ENCODE measurements around the gene RCSD1.

RCSD1 gene

GRCh38 chr1:167668108-167668507 is 38.1 kb downstream of the RCSD1 start:
- no peak overlapping the region for H4K91ac ChIP-seq (ENCODE audit: low read length)
- no peak overlapping the region for H4K8ac ChIP-seq (ENCODE audit: low read length)
- H2BK120ac ChIP-seq (ENCODE audit: low read depth, low read length): no peak overlapping the region
- H3K14ac ChIP-seq (ENCODE audit: low read length in 2 of 2): no peak overlapping the region
- H3K27ac ChIP-seq (ENCODE audit: low read length, poor library complexity, severe bottlenecking): no peak overlapping the region
- H2BK15ac ChIP-seq (ENCODE audit: low read depth, poor library complexity, severe bottlenecking): no peak overlapping the region
- H3K4me1 ChIP-seq (ENCODE audit: control insufficient read depth, insufficient read depth, low read depth, low read length): peaks cover 9% of the 10 kb centered on the region
- H3K4me3 ChIP-seq (ENCODE audit: insufficient read depth in 1 of 2, low read depth in 1 of 2, low read length in 2 of 2): no peak overlapping the region
- H3K4me2 ChIP-seq (ENCODE audit: low read length, poor library complexity, severe bottlenecking): no peak overlapping the region
- H2BK12ac ChIP-seq (ENCODE audit: low read length in 2 of 2): no peak overlapping the region
- H3K9ac ChIP-seq (ENCODE audit: low read length): no peak overlapping the region
- no peaks in the 10 kb centered on the region for H3K27me3 ChIP-seq (ENCODE audit: control insufficient read depth in 1 of 2, insufficient read depth in 1 of 2, low read length in 2 of 2)
- H2AK5ac ChIP-seq (ENCODE audit: low read length, severe bottlenecking): no peak overlapping the region
- H2AFZ ChIP-seq (ENCODE audit: low read depth, low read length): no peak overlapping the region
- no peaks in the 10 kb centered on the region for H3K9me3 ChIP-seq (ENCODE audit: control insufficient read depth, low read length)
- H3K23ac ChIP-seq (ENCODE audit: low read length in 2 of 2): no peak overlapping the region
- DNase-seq: no peak
- H3K18ac ChIP-seq (ENCODE audit: low read depth in 1 of 2, low read length in 2 of 2): no peak overlapping the region
- 97% methylated on average over 6 of the region's 6 CpGs for whole genome bisulfite sequencing
- H3K36me3 ChIP-seq (ENCODE audit: control insufficient read depth in 1 of 2, insufficient read depth in 2 of 2, low read depth in 1 of 2, low read length in 2 of 2): no peaks in the 10 kb centered on the region
- no peaks in the 10 kb centered on the region for H3K79me1 ChIP-seq (replicated peaks; ENCODE audit: low read length, poor library complexity, severe bottlenecking)
- no peak overlapping the region for H2BK5ac ChIP-seq (ENCODE audit: low read depth, low read length, poor library complexity, severe bottlenecking)
- H3K4ac ChIP-seq (ENCODE audit: low read depth in 1 of 2, low read length in 2 of 2): no peak overlapping the region

GRCh38 chr1:167669209-167670124 is 39.4 kb downstream of the RCSD1 start:
- Histone ChIP-seq H2AK5ac (ENCODE audit: low read length, severe bottlenecking) (no peak overlapping the region), H3K4ac (ENCODE audit: low read depth in 1 of 2, low read length in 2 of 2) (no peak overlapping the region), H3K79me1 (replicated peaks; ENCODE audit: low read length, poor library complexity, severe bottlenecking) (no peaks in the 10 kb centered on the region), H3K9me3 (ENCODE audit: control insufficient read depth, low read length) (no peaks in the 10 kb centered on the region), H3K14ac (ENCODE audit: low read length in 2 of 2) (no peak overlapping the region), H3K27me3 (ENCODE audit: control insufficient read depth in 1 of 2, insufficient read depth in 1 of 2, low read length in 2 of 2) (no peaks in the 10 kb centered on the region), H4K8ac (ENCODE audit: low read length) (no peak overlapping the region), H3K18ac (ENCODE audit: low read depth in 1 of 2, low read length in 2 of 2) (no peak overlapping the region), H2BK15ac (ENCODE audit: low read depth, poor library complexity, severe bottlenecking) (no peak overlapping the region), H3K9ac (ENCODE audit: low read length) (no peak overlapping the region), H3K23ac (ENCODE audit: low read length in 2 of 2) (peak overlapping the region in 1 of 2 experiments; percentile 9), H4K91ac (ENCODE audit: low read length) (no peak overlapping the region), H2BK5ac (ENCODE audit: low read depth, low read length, poor library complexity, severe bottlenecking) (no peak overlapping the region), H2AFZ (ENCODE audit: low read depth, low read length) (no peak overlapping the region), H2BK120ac (ENCODE audit: low read depth, low read length) (no peak overlapping the region), H3K4me3 (ENCODE audit: insufficient read depth in 1 of 2, low read depth in 1 of 2, low read length in 2 of 2) (no peak overlapping the region), H3K36me3 (ENCODE audit: control insufficient read depth in 1 of 2, insufficient read depth in 2 of 2, low read depth in 1 of 2, low read length in 2 of 2) (no peaks in the 10 kb centered on the region), H3K4me1 (ENCODE audit: control insufficient read depth, insufficient read depth, low read depth, low read length) (peaks cover 1% of the 10 kb centered on the region), H2BK12ac (ENCODE audit: low read length in 2 of 2) (no peak overlapping the region), H3K27ac (ENCODE audit: low read length, poor library complexity, severe bottlenecking) (no peak overlapping the region), H3K4me2 (ENCODE audit: low read length, poor library complexity, severe bottlenecking) (no peak overlapping the region)
- 69% methylated on average over 6 of the region's 6 CpGs for WGBS
- DNase-seq: no peak

GRCh38 chr1:167670563-167670962 is 40.5 kb downstream of the RCSD1 start:
- Histone ChIP-seq H2BK12ac (ENCODE audit: low read length in 2 of 2) (no peak overlapping the region), H3K23ac (ENCODE audit: low read length in 2 of 2) (no peak overlapping the region), H3K4ac (ENCODE audit: low read depth in 1 of 2, low read length in 2 of 2) (no peak overlapping the region), H3K4me3 (ENCODE audit: insufficient read depth in 1 of 2, low read depth in 1 of 2, low read length in 2 of 2) (no peak overlapping the region), H3K9ac (ENCODE audit: low read length) (no peak overlapping the region), H2BK15ac (ENCODE audit: low read depth, poor library complexity, severe bottlenecking) (no peak overlapping the region), H3K9me3 (ENCODE audit: control insufficient read depth, low read length) (no peaks in the 10 kb centered on the region), H2BK5ac (ENCODE audit: low read depth, low read length, poor library complexity, severe bottlenecking) (no peak overlapping the region), H3K27me3 (ENCODE audit: control insufficient read depth in 1 of 2, insufficient read depth in 1 of 2, low read length in 2 of 2) (no peaks in the 10 kb centered on the region), H3K4me1 (ENCODE audit: control insufficient read depth, insufficient read depth, low read depth, low read length) (peaks cover 1% of the 10 kb centered on the region), H2AFZ (ENCODE audit: low read depth, low read length) (no peak overlapping the region), H3K4me2 (ENCODE audit: low read length, poor library complexity, severe bottlenecking) (no peak overlapping the region), H3K18ac (ENCODE audit: low read depth in 1 of 2, low read length in 2 of 2) (no peak overlapping the region), H3K27ac (ENCODE audit: low read length, poor library complexity, severe bottlenecking) (no peak overlapping the region), H2BK120ac (ENCODE audit: low read depth, low read length) (no peak overlapping the region), H3K79me1 (replicated peaks; ENCODE audit: low read length, poor library complexity, severe bottlenecking) (no peaks in the 10 kb centered on the region), H4K8ac (ENCODE audit: low read length) (no peak overlapping the region), H2AK5ac (ENCODE audit: low read length, severe bottlenecking) (no peak overlapping the region), H3K36me3 (ENCODE audit: control insufficient read depth in 1 of 2, insufficient read depth in 2 of 2, low read depth in 1 of 2, low read length in 2 of 2) (no peaks in the 10 kb centered on the region), H4K91ac (ENCODE audit: low read length) (no peak overlapping the region), H3K14ac (ENCODE audit: low read length in 2 of 2) (no peak overlapping the region)
- no peak for DNase-seq
- 96% methylated on average over 2 of the region's 2 CpGs for WGBS

- peaks cover 1% of the 10 kb centered on the region for H3K4me1 ChIP-seq (ENCODE audit: control insufficient read depth, insufficient read depth, low read depth, low read length)
- H3K18ac ChIP-seq (ENCODE audit: low read depth in 1 of 2, low read length in 2 of 2): no peak overlapping the region
- no peak overlapping the region for H3K27ac ChIP-seq (ENCODE audit: low read length, poor library complexity, severe bottlenecking)
- H2BK15ac ChIP-seq (ENCODE audit: low read depth, poor library complexity, severe bottlenecking): no peak overlapping the region
- 74% methylated on average over 5 of the region's 5 CpGs for WGBS
- no peaks in the 10 kb centered on the region for H3K79me1 ChIP-seq (replicated peaks; ENCODE audit: low read length, poor library complexity, severe bottlenecking)
- H2AK5ac ChIP-seq (ENCODE audit: low read length, severe bottlenecking): no peak overlapping the region
- H3K23ac ChIP-seq (ENCODE audit: low read length in 2 of 2): peak overlapping the region in 1 of 2 experiments; percentile 68
- H2BK120ac ChIP-seq (ENCODE audit: low read depth, low read length): no peak overlapping the region
- H3K14ac ChIP-seq (ENCODE audit: low read length in 2 of 2): no peak overlapping the region
- H2AFZ ChIP-seq (ENCODE audit: low read depth, low read length): no peak overlapping the region
- no peak overlapping the region for H4K91ac ChIP-seq (ENCODE audit: low read length)
- no peak overlapping the region for H4K8ac ChIP-seq (ENCODE audit: low read length)
- no peak overlapping the region for H3K9ac ChIP-seq (ENCODE audit: low read length)
- H3K4me3 ChIP-seq (ENCODE audit: insufficient read depth in 1 of 2, low read depth in 1 of 2, low read length in 2 of 2): no peak overlapping the region
- DNase-seq: no peak
- H2BK5ac ChIP-seq (ENCODE audit: low read depth, low read length, poor library complexity, severe bottlenecking): no peak overlapping the region
- no peak overlapping the region for H3K4ac ChIP-seq (ENCODE audit: low read depth in 1 of 2, low read length in 2 of 2)
- peaks cover 0 to 5% of the 10 kb centered on the region in 2 experiments for H3K27me3 ChIP-seq (ENCODE audit: control insufficient read depth in 1 of 2, insufficient read depth in 1 of 2, low read length in 2 of 2)
- H2BK12ac ChIP-seq (ENCODE audit: low read length in 2 of 2): no peak overlapping the region
- no peak overlapping the region for H3K4me2 ChIP-seq (ENCODE audit: low read length, poor library complexity, severe bottlenecking)
- no peaks in the 10 kb centered on the region for H3K9me3 ChIP-seq (ENCODE audit: control insufficient read depth, low read length)
- no peaks in the 10 kb centered on the region for H3K36me3 ChIP-seq (ENCODE audit: control insufficient read depth in 1 of 2, insufficient read depth in 2 of 2, low read depth in 1 of 2, low read length in 2 of 2)
Measured at GRCh38 chr1:167671727-167672511, 41.9 kb downstream of the RCSD1 start.

Measured in mesenchymal stem cell (in vitro differentiated cells and primary cell).